ENCODE data around the gene PAOX.
"Not testable (repeated sequence)": the region's sequence is repeated elsewhere in the genome, so short reads cannot be mapped to it uniquely, and the experiment has no call there.

Gene PAOX

DNA sequence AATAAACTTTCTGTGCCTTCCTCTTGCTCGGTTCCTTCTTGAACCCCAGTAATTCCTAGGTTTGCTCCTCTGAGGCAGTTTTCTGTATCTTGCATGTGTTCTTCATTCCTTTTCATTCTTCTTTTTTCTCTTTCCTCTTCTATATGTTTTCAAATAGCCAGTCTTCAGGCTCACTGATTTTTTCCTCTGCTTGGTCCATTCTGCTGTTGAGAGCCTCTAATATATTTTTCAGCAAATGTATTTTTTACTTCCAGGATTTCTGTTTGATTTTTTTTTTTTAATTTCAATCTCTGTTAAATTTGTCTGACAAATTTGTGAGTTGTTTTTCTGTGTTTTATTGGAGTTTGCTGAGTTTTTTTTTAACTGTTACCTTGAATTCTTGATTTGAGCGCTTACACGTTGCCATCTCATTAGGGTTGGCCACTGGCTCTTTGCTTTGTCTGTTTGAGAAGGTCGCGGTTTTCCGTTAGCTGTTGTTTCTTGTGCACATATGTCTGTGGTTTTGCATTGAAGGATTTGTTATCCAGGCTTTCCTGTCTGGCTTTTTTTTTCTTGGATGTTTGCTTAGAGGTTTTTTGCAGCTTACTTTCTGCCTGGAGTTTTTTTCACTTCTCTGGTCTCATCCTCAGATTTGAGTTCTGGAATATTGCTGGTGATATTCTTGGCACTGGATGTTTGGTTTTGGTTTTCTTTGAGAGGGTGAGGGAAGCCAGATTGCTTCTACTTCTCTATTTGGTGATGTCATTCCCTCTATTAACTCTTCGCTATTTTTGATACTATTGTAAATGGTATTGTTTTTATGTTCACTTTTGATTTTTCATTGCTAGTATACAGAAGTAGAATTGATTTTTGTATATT is 32.7 kb downstream of the PAOX start:
- DNase-seq: no peak

DNA sequence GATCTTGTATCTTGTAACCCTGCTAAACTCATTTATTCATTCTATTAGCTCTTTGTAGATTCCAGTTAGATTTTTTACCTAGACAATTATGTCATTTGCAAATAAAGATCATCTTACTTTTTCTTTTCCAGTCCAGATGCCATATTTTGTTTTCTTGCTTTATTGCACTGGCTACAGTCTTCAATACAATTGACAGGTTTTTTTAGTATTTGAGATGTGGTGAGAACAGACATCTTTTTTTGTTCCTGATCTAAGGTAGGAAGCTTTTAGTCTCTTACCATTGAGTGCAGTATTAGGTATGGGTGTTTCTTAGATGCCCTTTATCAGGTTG is 33.3 kb downstream of the PAOX start:
- DNase-seq: no peak

DNA sequence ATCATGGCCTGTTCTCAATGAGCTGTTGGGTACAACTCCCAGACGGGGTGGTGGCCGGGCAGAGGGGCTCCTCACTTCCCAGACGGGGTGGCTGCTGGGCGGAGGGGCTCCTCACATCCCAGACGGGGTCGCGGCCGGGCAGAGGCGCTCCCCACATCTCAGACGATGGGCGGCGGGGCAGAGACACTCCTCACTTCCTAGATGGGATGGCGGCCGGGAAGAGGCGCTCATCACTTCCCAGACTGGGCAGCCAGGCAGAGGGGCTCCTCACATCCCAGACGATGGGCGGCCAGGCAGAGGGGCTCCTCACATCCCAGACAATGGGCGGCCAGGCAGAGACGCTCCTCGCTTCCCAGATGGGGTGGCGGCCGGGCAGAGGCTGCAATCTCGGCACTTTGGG is 35.3 kb downstream of the PAOX start:
- not testable (repeated sequence) for DNase-seq

GRCh38 chr10:133415752-133416151 is 36.7 kb downstream of the PAOX start:
- no peak for DNase-seq

- DNase-seq: no peak
Observed at GRCh38 chr10:133418289-133418993, 39.4 kb downstream of the PAOX start.

DNA sequence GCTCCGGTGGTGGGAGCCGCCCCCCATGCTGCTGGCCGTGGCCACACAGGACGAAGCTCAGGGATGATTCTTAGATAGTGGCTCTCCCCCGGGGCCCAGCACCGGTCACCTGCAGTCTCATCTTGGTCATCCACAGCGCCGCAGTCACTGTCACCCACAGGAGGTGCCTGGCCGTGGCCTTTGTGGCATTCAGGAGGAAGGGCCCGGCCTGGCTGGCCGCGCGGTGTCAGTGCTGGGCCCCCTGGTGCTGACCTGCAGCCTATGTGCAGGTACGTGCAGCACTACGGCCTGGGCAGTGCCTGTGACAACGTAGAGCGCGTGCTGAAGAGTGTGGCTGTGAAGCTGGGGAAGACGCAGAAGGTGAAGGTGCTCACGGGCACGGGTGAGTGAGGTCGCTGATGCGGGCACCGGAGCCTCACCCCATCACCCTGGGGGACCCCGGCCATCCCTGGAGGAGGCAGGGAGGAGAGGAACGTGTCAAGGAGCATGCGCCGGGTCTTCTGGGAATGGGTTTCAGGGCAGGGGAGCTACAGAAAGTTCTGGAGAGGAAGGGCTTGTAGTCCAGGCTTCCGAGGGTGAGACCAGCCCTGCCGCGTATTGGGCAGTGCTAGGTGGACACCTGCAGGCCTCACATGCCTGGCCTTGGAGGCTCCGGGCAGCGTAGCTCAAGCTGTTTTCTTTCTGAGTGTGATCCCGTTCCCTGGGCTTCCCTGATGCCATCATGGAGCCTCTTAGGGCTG is 40.3 kb downstream of the PAOX start:
- no peak for DNase-seq

GRCh38 chr10:133420028-133420427 is 41.0 kb downstream of the PAOX start:
- DNase-seq: no peak

DNA sequence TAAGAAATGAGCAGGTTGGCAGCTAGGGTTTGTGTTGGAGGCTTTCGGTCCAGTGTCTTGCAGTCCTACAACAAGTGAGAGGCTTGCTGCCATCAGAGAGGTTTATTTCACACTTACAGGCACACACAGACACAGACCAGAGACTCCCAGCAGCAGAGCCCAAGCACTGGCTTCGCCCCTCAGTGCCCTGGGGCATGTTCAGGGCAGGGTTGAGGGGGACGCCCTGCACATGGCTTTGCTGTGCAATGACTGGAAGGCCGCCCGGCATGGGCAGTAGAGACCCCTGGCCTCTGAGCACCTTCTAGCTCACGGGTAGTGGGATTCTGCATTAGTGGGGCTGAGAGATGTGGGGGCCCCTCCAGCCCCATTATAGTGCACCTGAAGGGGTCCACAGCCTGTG is 41.5 kb downstream of the PAOX start:
- no peak for DNase-seq

DNA sequence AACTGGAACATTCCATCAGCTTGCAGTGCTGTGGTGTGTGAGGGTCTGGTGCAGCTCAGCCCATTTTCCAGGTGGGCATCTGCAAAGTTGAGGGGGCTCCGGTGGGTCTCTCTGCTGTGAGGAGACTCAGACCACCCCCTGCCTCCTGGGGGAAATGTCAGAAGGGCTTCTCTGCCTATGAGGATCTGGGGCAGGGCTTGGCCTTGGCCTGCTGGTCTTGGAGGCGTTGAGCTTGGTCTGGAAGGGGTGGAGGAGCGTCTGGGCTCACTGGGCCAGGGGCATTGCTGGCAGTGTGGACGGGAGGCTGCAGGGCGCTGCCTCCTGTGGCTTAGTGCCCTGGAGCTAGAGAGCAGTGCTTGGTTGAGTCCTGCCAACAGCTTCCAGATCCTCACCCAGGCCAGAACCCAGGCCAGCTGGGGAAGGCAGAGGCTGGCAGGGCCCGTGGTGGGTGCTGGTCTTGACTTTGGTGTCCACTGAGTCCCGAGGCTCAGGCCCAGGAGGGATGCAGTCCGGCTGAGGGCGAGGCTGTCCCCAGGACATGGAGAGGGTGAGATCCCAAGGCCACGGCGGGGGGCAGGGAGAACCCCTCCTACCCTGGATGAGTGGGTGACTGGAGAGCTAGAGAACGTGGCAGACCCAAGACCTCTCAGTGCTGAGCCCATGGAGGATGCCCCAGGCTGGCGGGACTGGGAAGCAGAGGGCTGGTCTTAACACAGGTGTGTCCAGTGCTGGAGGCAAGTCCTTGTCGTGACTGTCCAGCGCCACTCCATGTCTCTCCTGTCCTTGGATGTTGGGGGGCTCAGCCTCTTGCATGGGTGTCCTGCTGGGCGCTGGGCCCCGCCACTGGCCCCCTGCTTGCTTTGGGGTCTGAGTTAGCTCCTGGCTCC is 42.5 kb downstream of the PAOX start:
- DNase-seq: no peak

GRCh38 chr10:133422223-133422806 is 43.3 kb downstream of the PAOX start:
- no peak for DNase-seq

GRCh38 chr10:133422807-133423771 is 44.0 kb downstream of the PAOX start:
- DNase-seq: no peak

GRCh38 chr10:133424102-133424501 is 45.0 kb downstream of the PAOX start:
- not testable (repeated sequence) for DNase-seq

- not testable (repeated sequence) for DNase-seq
Observed at GRCh38 chr10:133424601-133425000, 45.5 kb downstream of the PAOX start, which contains the start of gene SPRN. SPRN (minus strand) TSS chr10:133424625; CDS start chr10:133423681, 944 bp downstream.

DNA sequence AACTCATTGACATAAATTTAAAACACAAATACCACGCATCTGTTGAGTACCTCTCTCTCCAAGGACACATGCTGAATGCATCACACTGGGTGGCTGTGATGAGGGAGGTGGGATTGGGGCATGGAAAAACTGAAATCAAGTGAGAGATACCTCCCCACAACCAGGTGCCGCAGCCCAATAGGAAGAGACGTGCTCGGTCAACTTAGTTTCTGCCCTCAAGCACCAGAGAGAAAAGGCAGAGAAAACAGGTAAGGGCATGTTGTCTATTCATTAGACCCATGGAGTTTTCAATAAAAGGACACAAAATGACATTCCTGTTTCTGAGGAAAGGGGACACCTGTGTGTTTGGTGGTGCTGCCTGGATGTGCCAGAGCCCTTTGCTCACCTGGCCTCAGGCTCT is 50.5 kb downstream of the PAOX start:
- not testable (repeated sequence) for DNase-seq

DNA sequence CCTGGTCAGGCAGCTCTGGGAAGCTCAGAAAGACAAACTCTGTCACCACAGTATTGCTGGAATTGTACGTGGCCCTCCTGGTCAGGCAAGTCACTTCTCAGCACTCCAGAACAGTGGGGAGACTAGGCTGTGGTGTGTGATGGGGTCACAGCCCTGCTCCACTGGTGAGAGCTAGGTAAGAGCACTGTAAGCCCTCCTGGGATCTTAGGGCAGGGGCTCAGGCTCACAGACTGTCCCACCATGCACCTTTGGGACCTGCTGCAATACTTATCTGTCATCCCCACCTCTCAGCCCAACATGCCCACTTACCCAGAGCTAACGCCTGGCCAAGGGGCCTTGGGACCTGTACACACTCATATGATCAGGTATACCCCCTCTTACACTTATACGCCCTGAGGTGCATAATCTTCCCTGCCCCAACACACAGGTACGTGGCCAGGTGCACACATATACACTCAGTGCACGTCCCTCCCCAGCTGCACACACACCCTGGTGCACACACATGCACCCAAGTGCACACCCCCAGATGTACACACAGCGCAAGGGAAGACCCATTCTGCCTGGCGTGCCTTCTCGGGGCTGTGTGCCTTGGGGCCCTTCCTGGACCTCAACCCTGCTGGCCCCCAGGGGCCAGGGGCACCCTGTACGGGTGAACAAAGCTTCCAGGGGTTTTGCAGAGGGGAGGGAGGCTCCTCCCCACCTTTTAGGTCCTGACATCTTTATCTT is 53.0 kb downstream of the PAOX start:
- DNase-seq: not testable (repeated sequence)

DNA sequence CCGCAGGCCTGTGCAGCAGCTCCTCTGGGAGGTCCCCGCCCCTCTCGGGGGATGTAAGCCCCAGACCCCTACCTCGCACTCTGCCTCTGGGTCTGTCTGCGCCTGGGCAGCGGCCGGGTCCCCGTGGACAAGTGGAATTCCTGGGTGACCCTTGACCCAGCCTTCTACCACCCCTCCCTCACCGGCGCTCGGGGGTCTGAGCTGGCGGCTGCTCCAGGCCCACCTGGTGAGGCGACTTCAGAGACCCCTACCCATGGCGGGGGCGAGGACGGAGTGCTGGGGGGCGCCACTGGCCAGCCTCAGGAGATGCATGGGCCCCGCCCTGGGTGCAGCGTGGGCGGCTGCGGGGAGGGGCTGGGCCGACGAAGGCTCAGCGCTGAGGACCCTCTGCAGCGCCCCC is 53.7 kb downstream of the PAOX start:
- DNase-seq: not testable (repeated sequence)

DNA sequence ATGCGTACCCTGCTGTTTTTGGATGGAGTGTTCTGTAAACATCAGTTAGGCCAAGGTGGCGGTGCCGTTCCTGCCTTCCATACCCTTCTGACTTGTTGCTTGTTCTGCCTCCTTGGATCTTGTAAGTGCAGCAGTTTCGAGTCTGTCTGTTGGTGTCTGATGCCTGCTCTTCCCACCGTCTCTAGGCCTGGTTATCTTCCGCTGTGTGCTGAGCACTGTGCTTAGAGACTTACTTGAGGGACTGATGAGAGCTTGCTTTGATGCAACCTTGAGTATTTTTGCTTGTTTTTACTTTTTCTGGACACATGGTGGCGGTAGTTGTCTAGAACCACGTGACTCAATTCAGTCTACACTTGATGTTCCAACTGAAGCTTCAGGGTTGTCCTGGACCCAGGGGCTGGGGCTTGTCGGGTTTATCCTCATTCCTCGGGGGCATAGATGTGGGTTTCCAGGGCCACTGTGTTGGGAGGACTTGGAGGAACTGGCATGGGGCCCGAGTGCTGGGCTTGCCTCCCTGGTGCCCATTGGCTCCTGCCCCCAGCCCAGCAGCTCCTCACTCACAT is 59.7 kb downstream of the PAOX start:
- no peak for DNase-seq

GRCh38 chr10:133439517-133440461 is 60.7 kb downstream of the PAOX start:
- DNase-seq: no peak
